Hepatocyte (in vitro differentiated cells): ENCODE measurements around the gene BOD1.

Source experiments
- EZH2 ChIP-seq: fragments of 200-600 bp; sonication (generic); IDR thresholded peaks from 2 replicates; pipeline ENCODE4 v1.6.1; 2016; ENCODE audit warnings: antibody characterized with exemption, mild to moderate bottlenecking, borderline replicate concordance
- TF ChIP-seq, protein P1 (sequence below): fragments of 200-600 bp; sonication (generic); IDR thresholded peaks from 2 replicates; pipeline ENCODE4 v1.5.1; 2016; ENCODE audit warnings: antibody characterized with exemption, mild to moderate bottlenecking; ENCODE audit not compliant: poor library complexity

GRCh38 chr5:173627860-173628392 is 11.5 kb upstream of the BOD1 start:
- TF ChIP-seq, protein P1, sequence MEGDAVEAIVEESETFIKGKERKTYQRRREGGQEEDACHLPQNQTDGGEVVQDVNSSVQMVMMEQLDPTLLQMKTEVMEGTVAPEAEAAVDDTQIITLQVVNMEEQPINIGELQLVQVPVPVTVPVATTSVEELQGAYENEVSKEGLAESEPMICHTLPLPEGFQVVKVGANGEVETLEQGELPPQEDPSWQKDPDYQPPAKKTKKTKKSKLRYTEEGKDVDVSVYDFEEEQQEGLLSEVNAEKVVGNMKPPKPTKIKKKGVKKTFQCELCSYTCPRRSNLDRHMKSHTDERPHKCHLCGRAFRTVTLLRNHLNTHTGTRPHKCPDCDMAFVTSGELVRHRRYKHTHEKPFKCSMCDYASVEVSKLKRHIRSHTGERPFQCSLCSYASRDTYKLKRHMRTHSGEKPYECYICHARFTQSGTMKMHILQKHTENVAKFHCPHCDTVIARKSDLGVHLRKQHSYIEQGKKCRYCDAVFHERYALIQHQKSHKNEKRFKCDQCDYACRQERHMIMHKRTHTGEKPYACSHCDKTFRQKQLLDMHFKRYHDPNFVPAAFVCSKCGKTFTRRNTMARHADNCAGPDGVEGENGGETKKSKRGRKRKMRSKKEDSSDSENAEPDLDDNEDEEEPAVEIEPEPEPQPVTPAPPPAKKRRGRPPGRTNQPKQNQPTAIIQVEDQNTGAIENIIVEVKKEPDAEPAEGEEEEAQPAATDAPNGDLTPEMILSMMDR: no peak
- no peak for TF ChIP-seq EZH2
